ENCODE results near the gene PTPRN2. TPM values are rescaled to one million over a fixed set of nuclear protein-coding genes. Genes with fewer than 3 reads are reported as not detected.

PTPRN2 gene
- total and polyA plus RNA-seq, 2 of the 8 experiments (the other 6 are each of a cell fraction or from before 2014, with no cell fraction given): 2.6 to 4.5 TPM

DNA sequence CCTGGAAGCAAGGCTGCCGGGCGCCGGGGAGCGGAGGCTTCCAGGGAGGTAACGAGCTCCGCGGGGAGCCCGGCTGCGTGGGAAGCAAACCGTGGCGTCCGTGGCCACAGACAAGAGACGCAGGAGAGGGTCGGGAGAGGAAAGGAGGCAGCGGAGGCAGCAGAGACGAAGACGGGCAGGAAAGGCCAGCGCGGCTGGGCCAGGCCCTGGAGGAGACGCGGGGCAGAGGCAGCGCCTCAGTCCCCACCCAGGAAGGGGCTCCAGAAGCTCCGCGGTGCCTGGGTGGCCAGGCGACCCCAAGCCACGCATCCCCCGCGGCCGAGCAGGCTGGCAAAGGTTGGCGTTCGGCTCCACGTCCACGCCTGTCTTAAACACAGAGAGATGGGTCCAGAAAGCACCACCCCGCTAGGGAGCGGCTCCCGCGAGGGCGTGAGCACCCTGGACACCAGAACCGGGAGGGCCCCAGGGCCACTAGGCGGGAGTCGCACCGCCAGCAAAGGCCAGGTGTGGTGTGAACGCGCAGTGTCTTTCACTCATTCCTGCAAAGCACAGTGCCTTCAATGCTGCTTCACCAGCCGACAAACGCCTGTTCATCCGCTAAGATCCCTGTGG is 97.3 kb downstream of the PTPRN2 start:
- Histone ChIP-seq H3K79me1 (ENCODE audit: low read depth, low read length) (0 out of 2 replicates have a peak, but pooled peaks cover 2% of the 10 kb centered on the region), H3K56ac (replicated peaks; ENCODE audit: insufficient read length, low read depth, low read length) (no peak overlapping the region), H3K9ac (replicated peaks in 1 of 4; ENCODE audit: extremely low read depth in 1 of 4, low read depth in 3 of 4, low read length in 3 of 4) (no peak overlapping the region), H4K91ac (replicated peaks; ENCODE audit: insufficient read length, low read length) (no peak overlapping the region), H3K27me3 (replicated peaks in 1 of 4; ENCODE audit: control insufficient read depth in 3 of 4, extremely low read depth in 1 of 4, insufficient read depth in 3 of 4, low read length in 3 of 4) (no peaks in the 10 kb centered on the region), H3K4me3 (ENCODE audit: extremely low read depth in 1 of 4, insufficient read depth in 2 of 4, low read depth in 3 of 4, low read length in 4 of 4) (no peak overlapping the region), H3K23ac (ENCODE audit: insufficient read length) (no peak overlapping the region), H3K23me2 (ENCODE audit: low read depth, low read length) (peaks cover 3% of the 10 kb centered on the region; the same call in 1 of the 2 replicates), H4K8ac (ENCODE audit: extremely low read depth, insufficient read depth, low read length) (peak overlapping the region; percentile 71), H2AK5ac (ENCODE audit: low read depth, low read length) (no peak overlapping the region), H3K4me2 (ENCODE audit: insufficient read depth in 1 of 2, low read depth in 2 of 2, low read length in 2 of 2) (no peak overlapping the region), H3K14ac (ENCODE audit: insufficient read length) (no peak overlapping the region), H2BK20ac (ENCODE audit: low read length) (0 out of 2 replicates have a peak overlapping the region, but pooled peaks have one; percentile 32), H3K27ac (ENCODE audit: low read depth, low read length) (no peak overlapping the region), H4K5ac (ENCODE audit: insufficient read length, low read depth, low read length) (no peak overlapping the region), H3K4ac (replicated peaks; ENCODE audit: insufficient read length, low read depth, low read length) (peak overlapping the region; percentile 35), H3K79me2 (ENCODE audit: control insufficient read depth in 1 of 2, insufficient read depth in 2 of 2, low read length in 2 of 2) (no peaks in the 10 kb centered on the region), H2BK5ac (ENCODE audit: low read depth, low read length) (no peak overlapping the region), H3K36me3 (ENCODE audit: control insufficient read depth in 2 of 4, insufficient read depth in 4 of 4, low read length in 3 of 4) (no peaks in the 10 kb centered on the region), H3K18ac (ENCODE audit: extremely low read depth, low read length) (no peak overlapping the region), H2BK120ac (replicated peaks; ENCODE audit: low read depth, low read length) (no peak overlapping the region), H4K20me1 (replicated peaks in 1 of 2; ENCODE audit: control insufficient read depth in 1 of 2, insufficient read depth in 2 of 2, low read length in 2 of 2) (no peaks in the 10 kb centered on the region), H2AFZ (ENCODE audit: low read length) (no peak overlapping the region), H3K9me3 (ENCODE audit: insufficient read depth in 2 of 2, low read depth in 1 of 2, low read length in 1 of 2) (no peaks in the 10 kb centered on the region), H3K4me1 (replicated peaks in 1 of 4; ENCODE audit: control insufficient read depth in 3 of 4, insufficient read depth in 4 of 4, low read length in 3 of 4) (peaks cover 6 to 12% (median 10%) of the 10 kb centered on the region in 4 experiments), H2BK15ac (ENCODE audit: low read length) (no peak overlapping the region), H2BK12ac (ENCODE audit: low read depth, low read length) (no peak overlapping the region)
- ChIA-PET CTCF (ENCODE audit: partially characterized antibody) (interaction anchor here (0.8 to 1.6 kb wide), 5 partner anchors 11 to 82 kb away, joined by 3 to 4 read pairs (median 3); no protein-coding TSS in a partner anchor), POLR2A (ENCODE audit: partially characterized antibody) (interaction anchor here (0.6 kb wide), 1 partner anchor 576 kb away, joined by 3 read pairs; no protein-coding TSS in a partner anchor)
- DNase-seq (ENCODE audit: low read depth in 1 of 2, low spot score in 2 of 2): no peak
- FAIRE-seq: no peak
- TF ChIP-seq BRCA1 (IDR thresholded peaks at IDR 0.05; ENCODE audit: low read depth, low read length): no peak
- no peak for TF ChIP-seq POU5F1 (IDR thresholded peaks at IDR 0.05; ENCODE audit: low read depth, low read length)
- TF ChIP-seq CBX5 (IDR thresholded peaks at IDR 0.05; ENCODE audit: low read depth, low read length): no peak
- no peak for TF ChIP-seq BACH1 (IDR thresholded peaks at IDR 0.05; ENCODE audit: low read length)
- no peak for TF ChIP-seq EP300 (IDR thresholded peaks at IDR 0.05; ENCODE audit: borderline replicate concordance in 1 of 2, low read depth in 2 of 2, low read length in 2 of 2)
- 92% methylated on average over 45 of the region's 47 CpGs; no CpG with 5 or more reads in 1 of the 2 experiments for WGBS, 2 experiments (ENCODE audit: extremely low coverage in 1 of 2, insufficient coverage in 1 of 2, insufficient read length in 1 of 2, insufficient replicate concordance in 2 of 2, low coverage in 1 of 2, low lambda C conversion rate in 2 of 2, missing lambda C conversion rate in 1 of 2)

All from H1 (cell line).